ENCODE results near the gene DNAAF8.

- TF ChIP-seq TCF12 (IDR thresholded peaks at IDR 0.05) (no peak), EP300 (IDR thresholded peaks at IDR 0.05; ENCODE audit: borderline replicate concordance in 1 of 2, low read depth in 1 of 2, low read length in 1 of 2) (no peak), POLR2AphosphoS5 (IDR thresholded peaks at IDR 0.05; ENCODE audit: low read depth, low read length) (no peak), EZH2phosphoT487 (IDR thresholded peaks at IDR 0.05; ENCODE audit: borderline replicate concordance, low read depth) (no peak), MEF2A (IDR thresholded peaks at IDR 0.05; ENCODE audit: borderline replicate concordance, low read depth) (no peak)
- TF ChIP-seq, protein P1, sequence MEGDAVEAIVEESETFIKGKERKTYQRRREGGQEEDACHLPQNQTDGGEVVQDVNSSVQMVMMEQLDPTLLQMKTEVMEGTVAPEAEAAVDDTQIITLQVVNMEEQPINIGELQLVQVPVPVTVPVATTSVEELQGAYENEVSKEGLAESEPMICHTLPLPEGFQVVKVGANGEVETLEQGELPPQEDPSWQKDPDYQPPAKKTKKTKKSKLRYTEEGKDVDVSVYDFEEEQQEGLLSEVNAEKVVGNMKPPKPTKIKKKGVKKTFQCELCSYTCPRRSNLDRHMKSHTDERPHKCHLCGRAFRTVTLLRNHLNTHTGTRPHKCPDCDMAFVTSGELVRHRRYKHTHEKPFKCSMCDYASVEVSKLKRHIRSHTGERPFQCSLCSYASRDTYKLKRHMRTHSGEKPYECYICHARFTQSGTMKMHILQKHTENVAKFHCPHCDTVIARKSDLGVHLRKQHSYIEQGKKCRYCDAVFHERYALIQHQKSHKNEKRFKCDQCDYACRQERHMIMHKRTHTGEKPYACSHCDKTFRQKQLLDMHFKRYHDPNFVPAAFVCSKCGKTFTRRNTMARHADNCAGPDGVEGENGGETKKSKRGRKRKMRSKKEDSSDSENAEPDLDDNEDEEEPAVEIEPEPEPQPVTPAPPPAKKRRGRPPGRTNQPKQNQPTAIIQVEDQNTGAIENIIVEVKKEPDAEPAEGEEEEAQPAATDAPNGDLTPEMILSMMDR (IDR thresholded peaks at IDR 0.05): no peak
- TF ChIP-seq, protein P2, sequence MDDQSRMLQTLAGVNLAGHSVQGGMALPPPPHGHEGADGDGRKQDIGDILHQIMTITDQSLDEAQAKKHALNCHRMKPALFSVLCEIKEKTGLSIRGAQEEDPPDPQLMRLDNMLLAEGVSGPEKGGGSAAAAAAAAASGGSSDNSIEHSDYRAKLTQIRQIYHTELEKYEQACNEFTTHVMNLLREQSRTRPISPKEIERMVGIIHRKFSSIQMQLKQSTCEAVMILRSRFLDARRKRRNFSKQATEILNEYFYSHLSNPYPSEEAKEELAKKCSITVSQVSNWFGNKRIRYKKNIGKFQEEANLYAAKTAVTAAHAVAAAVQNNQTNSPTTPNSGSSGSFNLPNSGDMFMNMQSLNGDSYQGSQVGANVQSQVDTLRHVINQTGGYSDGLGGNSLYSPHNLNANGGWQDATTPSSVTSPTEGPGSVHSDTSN (IDR thresholded peaks at IDR 0.05): no peak
Measured at GRCh38 chr16:4778050-4778392, 43.7 kb downstream of the DNAAF8 start.

All from SK-N-SH (cell line).